Fibroblast of villous mesenchyme (primary cell): ENCODE data around the gene KAZN. TPM values are rescaled to one million over a fixed set of nuclear protein-coding genes. Genes with fewer than 3 reads are reported as not detected.
A peak's percentile ranks its signal among the peaks of the same experiment; 100 is the strongest.

Source experiments
- DNase-seq: peaks from one replicate; pipeline ENCODE4 v3.0.0-alpha.2; 2010; ENCODE audit warnings: low read depth
- H3K4me3 ChIP-seq: 2 replicates; pipeline ENCODE4 v1.5.1; 2011; ENCODE audit warnings: low read depth, mild to moderate bottlenecking, low read length
- total RNA-seq: library from RNA; depleted of rRNA; stranded (reverse); fragments of >200 nt; gene quantifications from 2 replicates; pipeline ENCODE4 v1.2.3, GENCODE V29; 2012
- TF ChIP-seq, protein P1 (sequence below): IDR thresholded peaks from 2 replicates; pipeline ENCODE4 v1.5.1; 2012; ENCODE audit warnings: low read depth, mild to moderate bottlenecking, low read length; ENCODE audit not compliant: insufficient read depth

Gene KAZN
- total RNA-seq, 1 donor = 8.6 TPM

DNA sequence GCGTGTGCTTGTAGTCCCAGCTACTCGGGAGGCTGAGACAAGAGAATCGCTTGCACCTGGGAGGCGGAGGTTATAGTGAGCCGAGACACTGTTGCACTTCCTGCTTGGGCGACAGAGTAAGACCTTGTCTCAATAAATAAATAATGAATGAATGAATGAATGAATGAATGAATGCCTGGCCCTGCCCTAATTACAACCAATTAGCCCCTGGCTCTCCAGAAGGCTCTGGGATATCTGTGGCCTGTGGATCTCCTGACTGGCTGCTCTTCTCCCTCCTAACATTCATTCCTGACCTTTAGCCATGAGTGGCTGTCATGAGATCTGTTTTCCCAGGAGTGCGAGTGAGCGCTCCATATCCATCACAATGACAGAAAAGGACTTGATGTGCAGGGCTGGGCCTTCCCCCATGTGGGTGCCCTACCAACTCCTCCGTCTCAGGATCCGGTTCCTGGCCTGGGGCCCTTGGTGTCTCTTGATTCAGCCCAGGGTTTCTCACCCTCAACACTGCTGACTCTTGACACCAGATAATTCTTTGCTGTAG lies 311.5 kb downstream of the KAZN start:
- TF ChIP-seq, protein P1, sequence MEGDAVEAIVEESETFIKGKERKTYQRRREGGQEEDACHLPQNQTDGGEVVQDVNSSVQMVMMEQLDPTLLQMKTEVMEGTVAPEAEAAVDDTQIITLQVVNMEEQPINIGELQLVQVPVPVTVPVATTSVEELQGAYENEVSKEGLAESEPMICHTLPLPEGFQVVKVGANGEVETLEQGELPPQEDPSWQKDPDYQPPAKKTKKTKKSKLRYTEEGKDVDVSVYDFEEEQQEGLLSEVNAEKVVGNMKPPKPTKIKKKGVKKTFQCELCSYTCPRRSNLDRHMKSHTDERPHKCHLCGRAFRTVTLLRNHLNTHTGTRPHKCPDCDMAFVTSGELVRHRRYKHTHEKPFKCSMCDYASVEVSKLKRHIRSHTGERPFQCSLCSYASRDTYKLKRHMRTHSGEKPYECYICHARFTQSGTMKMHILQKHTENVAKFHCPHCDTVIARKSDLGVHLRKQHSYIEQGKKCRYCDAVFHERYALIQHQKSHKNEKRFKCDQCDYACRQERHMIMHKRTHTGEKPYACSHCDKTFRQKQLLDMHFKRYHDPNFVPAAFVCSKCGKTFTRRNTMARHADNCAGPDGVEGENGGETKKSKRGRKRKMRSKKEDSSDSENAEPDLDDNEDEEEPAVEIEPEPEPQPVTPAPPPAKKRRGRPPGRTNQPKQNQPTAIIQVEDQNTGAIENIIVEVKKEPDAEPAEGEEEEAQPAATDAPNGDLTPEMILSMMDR = no peak
- no peak overlapping the region for H3K4me3 ChIP-seq
- DNase-seq = no peak

- TF ChIP-seq, protein P1 = no peak
- no peak for DNase-seq
- H3K4me3 ChIP-seq = no peak overlapping the region
These were observed 312.7 kb downstream of the KAZN start for GRCh38 chr1:14910984-14911721.

- TF ChIP-seq, protein P1 = no peak
- H3K4me3 ChIP-seq = no peak overlapping the region
- DNase-seq = no peak
These were observed 314.5 kb downstream of the KAZN start for GRCh38 chr1:14912839-14913481.

- DNase-seq = no peak
- H3K4me3 ChIP-seq = no peak overlapping the region
These were observed 315.1 kb downstream of the KAZN start for GRCh38 chr1:14913482-14914177.

GRCh38 chr1:14914351-14914988 lies 316.0 kb downstream of the KAZN start:
- no peak overlapping the region for H3K4me3 ChIP-seq
- DNase-seq = no peak
- TF ChIP-seq, protein P1 = no peak

More at GRCh38 chr1:14913482-14914177, 315.1 kb downstream of the KAZN start:
- TF ChIP-seq, protein P1 = no peak

GRCh38 chr1:14915356-14916054 lies 317.0 kb downstream of the KAZN start:
- H3K4me3 ChIP-seq = no peak overlapping the region
- TF ChIP-seq, protein P1 = peak; percentile 96
- peak; percentile 44 for DNase-seq
